Right lobe of liver (tissue), 4 donors: ENCODE results near the gene ZFX.

ENCODE experiments used
- POLR2A ChIP-seq: fragments of 450-650 bp; IDR thresholded peaks from one replicate; pipeline ENCODE4 v1.6.1; 2017; ENCODE audit warnings: antibody characterized with exemption, mild to moderate bottlenecking
- TF ChIP-seq, protein P1 (sequence below), 4 donors: fragments of 200-600 bp in 3 of 4; fragments of 450-650 bp in 1 of 4; IDR thresholded peaks; one replicate each; pipeline versions ENCODE4 v1.5.1 to v1.8.0; 2016 to 2022; ENCODE audit warnings: antibody characterized with exemption in 4 of 4, mild to moderate bottlenecking in 2 of 4
- donor health status: DM: no; HTN: no; CAD: no.
- donor health status: DM: no; HTN: no; CAD: no.
- donor health status: DM: no; HTN: yes; CAD: no.

DNA sequence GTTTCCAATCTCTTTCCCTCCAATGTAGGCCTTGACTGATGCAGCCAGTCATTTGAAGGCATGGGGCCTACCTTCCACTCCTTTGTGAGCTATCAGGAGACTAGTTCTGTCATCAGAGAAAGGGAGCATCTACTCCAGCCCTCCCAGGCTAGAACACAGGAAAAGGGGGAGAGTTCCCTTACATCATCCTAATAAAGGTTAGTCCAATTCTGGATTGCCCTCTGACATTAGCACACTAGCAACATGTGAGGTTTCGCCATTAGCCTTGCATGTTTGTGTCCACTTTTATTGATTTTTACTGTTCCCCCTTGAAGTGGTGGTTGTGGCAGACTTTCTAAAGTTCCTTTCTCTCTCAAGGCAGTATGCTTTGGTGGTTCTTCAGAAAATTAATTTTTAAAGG, 67.3 kb downstream of the ZFX start:
- TF ChIP-seq, protein P1, sequence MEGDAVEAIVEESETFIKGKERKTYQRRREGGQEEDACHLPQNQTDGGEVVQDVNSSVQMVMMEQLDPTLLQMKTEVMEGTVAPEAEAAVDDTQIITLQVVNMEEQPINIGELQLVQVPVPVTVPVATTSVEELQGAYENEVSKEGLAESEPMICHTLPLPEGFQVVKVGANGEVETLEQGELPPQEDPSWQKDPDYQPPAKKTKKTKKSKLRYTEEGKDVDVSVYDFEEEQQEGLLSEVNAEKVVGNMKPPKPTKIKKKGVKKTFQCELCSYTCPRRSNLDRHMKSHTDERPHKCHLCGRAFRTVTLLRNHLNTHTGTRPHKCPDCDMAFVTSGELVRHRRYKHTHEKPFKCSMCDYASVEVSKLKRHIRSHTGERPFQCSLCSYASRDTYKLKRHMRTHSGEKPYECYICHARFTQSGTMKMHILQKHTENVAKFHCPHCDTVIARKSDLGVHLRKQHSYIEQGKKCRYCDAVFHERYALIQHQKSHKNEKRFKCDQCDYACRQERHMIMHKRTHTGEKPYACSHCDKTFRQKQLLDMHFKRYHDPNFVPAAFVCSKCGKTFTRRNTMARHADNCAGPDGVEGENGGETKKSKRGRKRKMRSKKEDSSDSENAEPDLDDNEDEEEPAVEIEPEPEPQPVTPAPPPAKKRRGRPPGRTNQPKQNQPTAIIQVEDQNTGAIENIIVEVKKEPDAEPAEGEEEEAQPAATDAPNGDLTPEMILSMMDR (IDR thresholded peaks at IDR 0.05), result no peak
- TF ChIP-seq POLR2A, result no peak
